Anterior cingulate cortex (tissue), 58 donors: ENCODE data around the gene SLC6A3.
"Not testable (repeated sequence)": the region's sequence is repeated elsewhere in the genome, so short reads cannot be mapped to it uniquely, and the experiment has no call there.

ENCODE experiments used
- DNase-seq, 58 donors: peaks; one replicate each; lab custom pipeline; 2025; lab: John Stamatoyannopoulos, UW

SLC6A3 gene

DNA sequence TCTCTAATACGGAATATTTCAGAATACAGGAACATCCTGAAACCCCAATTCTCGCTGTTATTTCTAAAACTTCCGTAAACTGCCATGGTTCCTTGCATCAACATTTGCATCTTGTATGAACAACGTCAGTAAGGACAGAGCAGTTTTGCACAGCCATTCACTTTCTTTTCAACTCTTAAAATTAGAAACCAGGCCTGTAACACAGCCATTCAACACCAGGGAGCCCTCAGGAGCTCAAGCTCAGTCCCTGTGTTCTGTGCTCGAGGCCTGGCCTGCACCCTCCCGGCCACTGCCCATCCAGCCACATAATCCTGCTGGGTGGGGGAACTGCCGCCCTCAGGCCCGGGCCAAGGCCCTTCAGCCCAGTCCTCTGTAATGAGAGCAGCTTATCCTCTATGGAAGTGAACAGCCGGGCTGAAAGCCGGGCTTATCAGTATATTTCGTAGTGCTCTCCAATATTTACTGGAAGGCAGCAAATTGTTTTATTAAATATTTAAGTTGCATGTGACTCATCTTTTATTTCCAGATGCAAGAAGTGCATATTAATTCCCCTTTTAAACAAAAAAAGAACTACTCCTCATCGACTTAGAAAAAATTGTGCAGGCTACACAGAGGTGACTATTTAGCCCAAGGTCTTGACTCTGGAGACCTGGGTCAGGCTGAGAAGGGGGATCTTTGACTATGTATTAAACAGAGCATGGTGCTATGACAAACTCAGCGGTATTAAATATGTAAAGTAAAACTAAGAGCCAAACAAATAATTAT lies 33.2 kb upstream of the SLC6A3 start:
- no peak for DNase-seq

DNA sequence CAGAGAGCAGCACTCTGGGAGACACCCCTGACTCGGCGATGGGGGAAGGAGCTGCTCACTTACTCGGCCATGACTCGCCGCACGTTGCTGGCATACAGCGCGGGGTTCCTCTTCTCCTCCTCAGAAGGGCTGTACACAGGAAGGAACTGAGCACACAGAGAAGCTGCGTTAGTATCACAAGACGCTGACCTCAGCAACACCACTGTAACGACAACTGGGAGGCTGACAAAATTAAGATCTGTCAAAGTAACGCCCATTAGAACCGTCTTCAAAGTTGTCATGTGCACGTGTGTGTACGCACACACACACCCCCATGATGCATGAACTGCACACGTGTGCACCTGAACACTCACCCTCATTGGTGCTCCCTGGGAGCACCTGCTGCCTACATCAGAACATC lies 32.1 kb upstream of the SLC6A3 start:
- peak in 28 of 58 donors; percentile 12 to 51 (median 29) for DNase-seq

DNA sequence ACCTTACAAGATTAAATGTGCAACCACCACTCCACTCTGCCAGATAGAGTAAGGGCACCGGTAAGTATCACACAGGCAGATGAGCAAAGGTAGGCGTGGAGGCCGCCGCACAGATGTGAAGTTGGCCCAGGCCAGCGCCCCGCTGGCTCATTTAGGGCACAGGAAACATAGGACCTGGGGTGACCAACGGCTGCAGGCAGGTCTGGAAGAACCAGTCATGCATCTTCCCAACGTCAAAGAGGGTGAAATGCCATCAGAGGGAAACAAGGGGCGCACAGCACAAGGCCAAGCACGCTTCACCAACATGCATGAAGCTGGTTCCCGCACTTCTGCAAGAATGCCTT lies 31.7 kb upstream of the SLC6A3 start:
- no peak for DNase-seq

DNA sequence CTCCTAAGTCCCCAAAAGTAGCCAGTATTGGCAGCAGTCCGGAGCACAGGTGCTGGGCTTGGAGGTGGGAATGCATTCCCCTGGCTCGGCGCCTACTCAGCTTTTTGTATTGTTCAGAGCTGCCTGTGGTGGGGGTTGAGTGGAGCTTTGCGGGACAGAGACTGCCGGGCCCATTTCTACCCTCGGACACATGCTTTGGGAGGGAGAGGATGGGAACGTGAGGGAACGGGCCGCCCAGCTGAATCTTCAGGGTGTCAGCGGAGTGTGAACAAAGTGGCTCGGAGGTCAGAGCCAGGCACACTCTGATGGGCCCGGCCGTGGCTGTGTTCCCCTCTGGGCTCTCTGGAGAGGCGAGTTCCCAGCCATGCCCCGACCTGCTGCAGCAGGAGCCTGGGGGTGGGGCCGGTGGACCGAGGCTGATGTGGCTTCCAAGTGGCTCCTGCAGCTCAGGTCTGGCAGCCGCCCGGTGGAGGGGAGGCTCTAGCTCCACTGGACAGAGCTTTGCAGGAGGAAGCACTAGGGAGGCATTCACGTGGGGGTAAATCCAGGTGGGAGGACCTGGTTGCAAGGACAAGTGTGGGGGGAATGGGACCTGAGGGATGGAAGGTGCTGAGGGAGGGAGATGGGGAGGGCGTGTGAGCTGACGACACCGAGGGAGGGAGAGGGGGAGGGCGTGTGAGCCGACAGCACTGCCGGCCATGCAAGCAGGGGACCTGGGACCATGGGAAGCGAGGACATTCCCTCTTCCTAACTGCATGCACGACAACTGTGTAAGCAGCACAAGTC lies 31.1 kb upstream of the SLC6A3 start:
- no peak for DNase-seq

DNA sequence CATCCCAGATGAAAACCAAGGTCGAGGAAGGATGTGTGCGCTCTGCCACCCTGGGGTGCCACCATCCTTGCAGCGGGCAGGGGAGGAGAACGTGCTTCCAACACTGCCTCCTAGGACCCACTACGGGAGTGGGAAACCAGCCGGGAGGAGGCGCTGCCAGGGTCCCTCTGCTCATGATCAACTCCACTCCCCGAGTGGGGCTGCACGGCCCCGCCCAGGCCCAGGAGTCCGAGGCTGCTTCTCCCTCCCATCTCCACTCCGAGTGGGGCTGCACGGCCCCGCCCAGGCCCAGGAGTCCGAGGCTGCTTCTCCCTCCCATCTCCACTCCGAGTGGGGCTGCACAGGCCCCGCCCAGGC lies 30.3 kb upstream of the SLC6A3 start:
- not testable (repeated sequence) for DNase-seq

DNA sequence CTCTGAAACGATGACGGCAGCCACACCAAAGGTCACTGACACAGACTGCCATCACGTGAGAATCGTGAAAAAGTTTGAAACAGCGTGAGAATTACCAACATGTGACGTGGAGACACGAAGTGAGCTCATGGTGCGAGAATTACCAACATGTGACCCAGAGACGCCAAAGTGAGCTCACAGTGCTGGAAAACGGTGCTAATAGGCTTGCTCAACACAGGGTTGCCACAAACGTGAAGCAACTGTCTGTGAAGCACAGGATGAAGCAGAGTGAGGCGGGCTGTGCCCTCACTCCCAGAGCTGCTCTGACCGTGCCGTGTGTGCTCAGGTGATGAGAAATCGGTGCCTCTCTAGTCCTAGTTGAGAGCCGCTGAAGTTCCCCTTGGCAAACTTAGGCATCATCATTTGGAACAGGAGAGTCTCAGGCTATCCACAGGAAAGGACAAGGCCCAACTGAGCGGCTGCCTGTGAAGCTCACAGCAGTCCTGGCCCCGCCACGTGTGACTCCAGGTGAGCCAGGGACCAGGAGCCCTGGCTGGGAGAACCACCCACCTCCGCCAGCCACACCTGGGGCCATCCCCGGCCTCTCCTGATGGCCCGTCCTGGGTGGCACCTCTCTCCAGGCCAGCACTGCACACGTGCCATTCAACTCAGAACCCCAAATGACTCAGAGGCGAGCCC lies 29.8 kb upstream of the SLC6A3 start:
- no peak for DNase-seq

DNA sequence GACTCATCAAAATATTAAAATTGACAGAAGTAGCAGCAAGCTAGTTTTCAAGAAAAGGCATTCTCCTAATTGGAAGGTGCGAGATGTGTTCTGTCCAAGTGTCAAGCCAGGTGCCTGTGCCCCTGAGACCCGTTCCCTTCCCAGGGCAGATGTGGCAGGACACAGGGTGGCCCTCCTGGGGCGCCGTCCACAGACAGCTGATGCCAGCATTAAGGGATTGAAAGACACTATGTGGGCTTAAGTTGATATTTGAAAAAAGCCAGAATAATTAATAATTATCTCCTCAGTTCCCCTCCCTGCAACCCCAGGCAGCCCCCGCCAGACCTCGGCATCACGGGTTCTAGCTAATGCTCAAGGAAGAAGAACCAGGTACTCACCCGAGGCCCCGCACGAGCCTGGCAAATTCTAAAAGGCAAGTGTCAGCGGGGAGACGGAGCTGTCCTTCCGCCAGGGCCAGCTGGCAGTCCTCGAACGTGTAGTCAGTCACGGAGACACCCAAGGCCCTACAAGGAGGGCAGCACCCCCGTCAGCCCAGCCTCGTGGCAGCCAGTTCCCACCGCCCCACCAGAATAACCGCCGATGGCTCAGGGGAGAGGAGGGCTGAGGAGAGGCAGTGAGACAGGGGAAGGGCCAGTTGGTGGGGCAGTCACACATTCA lies 29.1 kb upstream of the SLC6A3 start:
- DNase-seq, result no peak

DNA sequence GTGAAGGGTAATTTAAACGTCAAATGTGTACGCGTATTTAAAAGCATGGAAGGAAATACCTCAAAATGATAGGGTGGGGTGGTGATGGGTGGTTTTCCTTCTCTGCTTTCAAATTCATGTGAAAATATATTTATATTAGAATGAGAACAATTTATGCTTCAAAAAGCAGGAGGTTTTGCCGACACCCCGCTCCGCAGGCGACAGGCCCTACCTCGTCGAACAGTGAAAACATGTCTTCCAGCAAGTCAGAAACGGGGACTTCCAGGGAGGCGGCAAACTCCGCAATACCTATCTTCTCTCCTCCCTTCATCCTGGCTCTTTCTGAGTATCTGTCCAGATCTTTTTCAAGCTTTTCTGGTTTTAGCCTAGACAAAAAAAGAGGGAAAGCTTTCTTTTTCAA lies 28.5 kb upstream of the SLC6A3 start:
- DNase-seq, result no peak

DNA sequence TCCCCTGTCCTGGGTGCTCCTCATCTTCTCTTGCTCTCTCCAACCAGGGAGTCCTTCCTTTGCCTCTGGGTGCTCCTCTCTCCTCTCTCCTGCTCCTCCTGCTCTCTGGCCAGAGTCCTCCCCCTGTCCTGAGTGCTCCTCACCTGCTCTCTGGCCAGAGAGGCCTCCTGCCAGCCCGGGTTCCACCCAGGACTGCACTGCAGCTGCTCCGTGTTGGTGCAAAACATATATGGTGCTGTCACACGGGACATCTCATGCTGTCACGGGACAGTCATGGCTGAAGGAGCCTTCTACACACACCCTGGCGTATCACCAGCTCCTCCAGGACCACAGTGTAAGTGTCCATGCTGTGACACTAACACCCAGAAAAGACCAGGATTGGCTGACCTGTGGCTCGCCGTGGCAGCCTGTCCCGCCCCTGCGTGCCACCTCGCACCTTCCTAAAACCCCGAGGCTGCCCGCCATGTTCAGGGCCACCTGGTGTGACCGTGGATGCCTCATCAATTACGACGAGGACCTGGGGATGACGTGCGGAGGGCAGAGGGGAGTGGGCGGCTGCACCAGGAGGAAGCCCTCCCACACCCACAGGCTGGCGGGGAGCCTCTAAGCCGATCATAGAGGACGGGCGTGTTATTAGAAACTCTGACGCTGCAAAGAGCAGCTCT lies 27.9 kb upstream of the SLC6A3 start:
- no peak for DNase-seq

DNA sequence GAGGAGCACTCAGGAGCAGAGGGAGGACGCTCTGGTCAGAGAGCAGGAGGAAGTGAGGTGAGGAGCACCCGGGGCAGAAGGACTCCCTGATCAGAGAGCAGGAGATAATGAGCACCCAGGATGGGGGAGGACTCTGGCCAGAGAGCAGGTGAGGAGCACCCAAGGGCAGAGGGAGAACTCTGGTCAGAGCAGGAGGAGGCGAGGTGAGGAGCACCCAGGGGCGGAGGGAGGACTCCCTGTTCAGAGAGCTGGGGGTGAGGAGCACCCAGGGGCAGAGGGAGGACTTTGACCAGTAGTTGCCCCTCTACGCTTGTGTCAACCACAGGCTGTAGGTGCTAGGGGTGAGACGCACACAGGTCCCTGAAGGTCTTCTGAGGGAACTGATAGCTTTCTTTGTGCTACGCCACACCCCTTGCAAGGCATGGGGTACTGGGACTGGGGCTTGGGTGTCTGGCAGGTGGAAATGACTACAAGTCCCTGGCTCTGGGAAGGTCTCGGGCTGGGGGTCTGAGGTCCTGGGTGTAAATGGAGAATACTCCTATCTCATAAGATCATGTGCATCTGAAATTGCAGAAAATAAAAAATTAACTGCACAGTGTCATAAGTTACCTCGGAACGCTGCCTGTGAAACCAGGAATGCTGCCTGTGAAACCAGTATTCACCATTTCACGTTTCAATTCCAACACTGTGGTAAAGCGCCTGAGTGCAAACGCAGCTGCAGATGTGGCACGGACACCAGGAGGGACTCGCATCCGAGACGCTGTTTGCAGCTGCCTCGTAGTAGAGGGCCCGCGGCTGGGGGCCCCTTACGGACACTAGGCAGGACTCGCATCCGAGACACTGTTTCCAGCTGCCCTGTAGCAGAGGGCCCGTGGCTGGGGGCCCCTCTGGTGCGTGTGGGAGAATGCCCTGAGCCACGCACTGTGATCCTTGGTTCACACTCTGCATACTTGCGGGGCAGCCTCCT lies 27.0 kb upstream of the SLC6A3 start:
- no peak for DNase-seq

DNA sequence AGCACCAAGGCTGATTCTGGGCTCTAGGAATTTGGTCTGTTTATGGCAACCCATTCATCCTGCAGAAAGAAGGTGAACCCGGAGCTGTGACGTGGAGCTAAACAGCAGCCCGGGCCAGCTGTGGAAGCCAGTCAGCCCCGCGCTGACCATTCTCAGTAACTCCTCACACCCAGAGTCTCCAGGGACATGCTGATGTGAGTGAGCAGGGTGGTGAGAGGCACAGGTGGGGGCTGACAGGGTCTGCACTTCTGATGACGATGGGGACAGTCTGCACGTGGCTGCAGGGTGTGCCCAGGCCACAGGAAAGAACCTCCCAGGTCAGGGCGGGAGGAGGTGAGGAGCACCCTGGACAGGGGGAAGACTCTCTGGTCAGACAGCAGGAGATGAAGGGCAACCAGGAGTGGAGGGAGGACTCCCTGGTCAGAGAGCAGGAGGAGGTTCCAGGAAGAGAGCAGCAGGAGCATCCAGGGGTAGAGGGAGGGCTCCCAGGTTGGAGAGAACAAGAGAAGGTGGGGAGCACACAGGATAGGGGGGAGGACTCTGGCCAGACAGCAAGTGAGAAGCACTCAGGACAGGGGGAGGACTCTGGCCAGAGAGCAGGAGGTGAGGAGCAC lies 26.1 kb upstream of the SLC6A3 start:
- DNase-seq, result no peak

DNA sequence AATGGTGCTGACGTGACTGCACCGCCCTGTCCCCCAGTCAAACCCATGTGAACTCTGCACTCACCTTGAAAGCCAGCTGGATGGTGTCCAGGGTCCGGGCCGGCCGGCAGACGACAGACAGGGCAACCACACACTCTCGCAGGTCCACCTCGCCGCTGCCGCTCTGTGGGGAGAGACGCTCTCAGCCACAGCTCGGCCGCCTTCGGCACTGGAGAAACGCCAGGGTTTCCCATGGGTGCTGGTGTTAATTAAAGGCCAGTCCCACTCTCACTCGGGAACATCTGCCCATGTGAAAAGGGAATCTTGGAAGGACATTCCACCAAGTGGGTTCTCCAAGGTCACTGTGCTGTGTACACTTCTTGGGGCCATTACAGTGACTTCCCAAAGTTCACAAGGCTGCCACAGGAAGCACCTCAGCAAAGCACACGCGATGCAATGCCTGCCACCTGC lies 25.5 kb upstream of the SLC6A3 start:
- DNase-seq, result no peak

DNA sequence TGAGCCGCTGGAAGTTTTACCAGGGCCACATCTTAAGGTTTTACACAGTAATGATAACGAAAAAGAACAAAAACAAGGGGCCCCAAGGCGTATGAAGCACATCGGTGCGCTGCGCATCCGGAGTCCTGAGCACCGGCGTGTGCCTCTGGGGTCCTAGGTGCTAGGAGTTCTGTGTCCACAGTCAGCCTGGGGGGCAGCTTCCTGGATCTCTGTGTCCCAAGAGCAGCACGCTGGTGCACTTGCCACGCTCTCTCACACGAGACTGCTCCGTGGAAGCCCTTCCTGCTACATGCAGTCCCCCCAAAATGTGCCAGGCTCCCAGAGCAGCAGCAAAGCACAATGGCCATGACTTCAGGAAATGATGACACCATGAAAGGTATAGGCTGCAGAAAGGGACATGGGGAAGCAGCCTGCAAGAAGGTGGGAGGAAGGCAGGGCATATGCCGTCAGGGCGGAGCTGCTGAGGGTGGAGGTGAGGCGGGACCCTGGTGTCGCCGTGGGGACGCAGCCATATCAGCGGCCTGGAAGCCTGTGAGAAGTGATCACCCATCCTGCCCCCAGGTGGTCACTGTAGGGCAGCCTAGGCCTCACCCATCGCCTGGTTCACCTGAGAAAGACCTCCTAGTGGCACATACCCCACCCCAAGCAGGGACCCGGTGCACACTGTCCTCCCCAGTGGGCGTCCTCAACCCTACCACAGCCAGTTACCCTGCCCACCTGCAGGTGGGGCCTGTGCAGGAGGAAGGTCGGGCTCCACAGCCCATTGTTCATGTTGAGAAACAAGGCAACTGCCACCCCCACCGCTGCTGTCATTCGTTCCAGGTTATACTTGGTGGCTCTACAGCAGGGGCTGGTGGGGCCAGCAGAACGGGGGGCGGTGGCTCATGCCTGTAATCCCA lies 23.6 kb upstream of the SLC6A3 start:
- DNase-seq, result no peak

DNA sequence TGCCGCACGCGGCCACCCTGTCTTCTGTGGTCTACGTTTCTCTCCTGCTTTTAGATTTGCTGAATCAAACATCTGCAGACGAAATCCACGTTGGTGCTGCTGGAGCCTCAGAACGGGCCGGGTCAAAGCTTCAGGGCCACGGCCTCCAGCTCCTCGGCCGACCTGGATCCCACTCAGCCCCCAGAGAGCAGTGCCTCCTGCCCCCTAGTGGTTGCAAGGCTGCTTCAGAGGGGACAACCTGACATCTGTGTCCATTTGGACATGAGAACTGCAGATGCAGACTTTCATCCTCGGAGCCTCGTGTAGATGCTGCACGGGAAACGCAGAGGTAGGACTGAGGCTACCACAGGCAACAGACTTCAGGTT lies 23.0 kb upstream of the SLC6A3 start:
- DNase-seq, result peak in 12 of 58 donors; percentile 7 to 37 (median 24)

DNA sequence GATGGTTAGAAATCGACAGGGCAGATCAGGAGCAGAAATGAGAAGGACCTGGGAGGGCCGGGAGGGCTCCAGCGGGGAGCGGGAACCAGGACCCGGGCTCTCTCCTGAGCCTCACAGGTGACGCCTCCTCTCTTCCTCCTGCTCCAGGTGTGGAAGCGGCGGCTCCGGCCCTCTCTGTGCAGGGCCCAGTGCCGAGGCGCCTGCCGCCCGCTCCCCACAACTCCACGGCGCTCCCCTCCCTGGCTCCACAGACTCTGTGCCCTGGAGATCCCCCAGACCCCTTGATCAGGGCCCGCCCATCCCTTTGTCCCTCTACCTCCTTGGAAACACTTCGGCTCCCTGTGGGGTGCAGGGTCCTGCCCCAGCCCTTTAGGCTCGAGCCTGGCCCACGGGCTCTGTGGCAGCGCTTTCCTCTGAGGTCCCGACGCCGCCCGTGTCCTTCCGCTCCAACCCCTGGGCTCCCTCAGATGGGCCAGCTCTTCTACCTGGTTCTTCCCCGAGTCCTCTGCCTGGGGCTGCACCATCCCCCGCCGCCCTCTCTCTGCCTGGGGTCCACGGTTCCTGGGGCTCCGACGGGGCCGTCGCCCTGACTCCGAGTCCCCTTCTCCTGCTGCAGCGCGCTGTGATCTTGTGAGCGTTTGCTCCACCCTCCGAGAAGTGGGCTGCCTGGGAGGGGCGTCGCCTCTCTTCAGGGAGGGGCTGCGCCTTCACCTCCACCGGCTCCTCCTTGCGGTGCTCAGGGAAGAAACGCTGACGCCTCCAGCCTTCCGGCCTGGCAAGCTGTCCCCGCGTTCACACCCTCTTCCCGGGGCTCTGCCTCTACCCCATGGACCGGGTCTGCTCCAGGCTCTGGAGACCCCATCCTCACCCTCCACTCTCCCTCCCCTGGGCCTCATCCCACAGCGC lies 22.4 kb upstream of the SLC6A3 start:
- no peak for DNase-seq

DNA sequence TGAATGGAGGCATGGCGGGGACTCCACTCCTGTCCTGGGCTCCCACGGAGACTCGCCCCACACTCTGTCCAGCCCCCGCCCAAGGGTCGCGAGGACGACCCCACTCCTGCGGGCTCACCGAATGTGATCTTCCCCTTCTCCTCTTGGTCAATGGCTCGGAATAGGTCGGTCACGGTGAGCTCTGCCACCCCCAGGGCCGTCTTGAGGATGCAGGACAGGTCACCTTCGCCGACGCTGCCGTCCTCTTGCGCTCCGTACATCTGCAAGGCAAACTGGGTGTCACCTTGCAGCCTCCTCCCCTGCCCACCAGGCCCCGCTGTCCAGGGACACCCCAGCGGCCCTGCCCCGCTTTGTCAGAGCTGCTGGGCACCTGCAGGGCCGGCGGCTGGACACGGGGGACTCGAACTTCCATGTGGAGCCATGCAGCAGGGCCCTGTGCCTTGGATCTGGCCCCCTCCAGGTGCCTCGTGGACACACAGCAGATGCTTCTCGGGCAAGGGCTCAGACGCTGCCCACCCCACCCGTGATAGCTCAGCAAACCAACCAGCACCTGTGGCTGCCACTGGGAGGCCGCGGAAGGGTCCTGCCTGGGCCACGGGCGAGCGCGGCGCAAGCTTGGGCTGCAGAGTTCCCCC lies 21.5 kb upstream of the SLC6A3 start:
- DNase-seq, result no peak
